ENCODE measurements around the gene NAXD.

NAXD gene

DNA sequence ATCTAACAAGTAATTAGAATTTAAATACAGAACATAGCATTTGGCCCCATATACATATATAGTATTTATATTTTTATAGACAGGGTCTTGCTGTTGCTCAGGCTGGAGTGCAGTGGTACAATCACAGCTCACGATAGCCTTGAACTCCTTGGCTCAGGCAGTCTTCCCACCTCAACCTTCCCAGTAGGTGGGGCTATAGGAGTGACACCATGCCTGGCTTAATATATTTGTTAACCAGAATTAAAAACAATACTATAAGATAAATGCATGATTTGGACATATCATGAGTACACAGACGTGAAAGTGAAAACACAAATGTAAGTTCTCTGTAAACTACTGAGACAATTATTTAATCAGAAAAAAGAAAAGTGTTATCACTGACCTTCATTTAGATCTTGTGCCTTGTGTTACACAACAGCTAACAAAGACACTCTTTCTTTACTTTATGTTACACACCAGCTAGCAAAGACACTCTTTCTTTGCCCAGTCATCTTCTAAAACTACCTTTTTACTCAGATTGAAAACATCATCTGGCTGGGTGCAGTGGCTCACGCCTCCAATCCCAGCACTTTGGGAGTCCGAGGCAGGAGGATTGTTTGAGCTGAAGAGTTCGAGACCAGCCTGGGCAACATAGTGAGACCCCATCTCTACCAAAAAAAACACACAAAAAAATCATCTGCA, 68.0 kb downstream of the NAXD start:
- H3K4me3 ChIP-seq (ENCODE audit: low read length): no peak overlapping the region
- H3K9ac ChIP-seq (ENCODE audit: low read length): no peak overlapping the region
- no peaks in the 10 kb centered on the region for H3K9me3 ChIP-seq (ENCODE audit: control insufficient read depth, low read length)
- no peaks in the 10 kb centered on the region for H3K4me1 ChIP-seq (ENCODE audit: control insufficient read depth, insufficient read depth, low read length)
- no peaks in the 10 kb centered on the region for H3K27me3 ChIP-seq (ENCODE audit: control insufficient read depth, insufficient read depth, low read length)
- peaks cover 6% of the 10 kb centered on the region for H3K36me3 ChIP-seq (ENCODE audit: control insufficient read depth, insufficient read depth, low read length)

DNA sequence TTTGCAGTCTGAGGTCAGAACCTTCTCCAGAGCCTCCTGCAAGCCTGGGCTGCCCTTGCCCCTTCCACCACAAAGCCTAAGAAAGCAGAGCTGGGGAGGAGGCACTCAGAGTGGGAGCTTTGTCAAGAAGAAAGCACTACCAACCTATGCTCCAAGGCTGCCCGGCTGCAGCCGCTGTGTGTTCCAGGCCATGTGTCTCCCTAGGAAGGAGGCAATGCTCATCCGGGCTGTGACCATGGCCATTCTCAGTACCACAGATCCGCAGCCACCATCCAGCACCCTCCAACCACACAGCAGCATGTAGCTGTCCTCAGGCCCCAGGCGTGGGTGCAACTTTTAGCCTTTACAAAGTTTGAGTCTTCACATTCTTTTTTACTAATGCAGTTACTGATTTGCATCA, 68.6 kb downstream of the NAXD start:
- no peak overlapping the region for H3K9ac ChIP-seq (ENCODE audit: low read length)
- H3K4me1 ChIP-seq (ENCODE audit: control insufficient read depth, insufficient read depth, low read length): no peaks in the 10 kb centered on the region
- peaks cover 6% of the 10 kb centered on the region for H3K36me3 ChIP-seq (ENCODE audit: control insufficient read depth, insufficient read depth, low read length)

DNA sequence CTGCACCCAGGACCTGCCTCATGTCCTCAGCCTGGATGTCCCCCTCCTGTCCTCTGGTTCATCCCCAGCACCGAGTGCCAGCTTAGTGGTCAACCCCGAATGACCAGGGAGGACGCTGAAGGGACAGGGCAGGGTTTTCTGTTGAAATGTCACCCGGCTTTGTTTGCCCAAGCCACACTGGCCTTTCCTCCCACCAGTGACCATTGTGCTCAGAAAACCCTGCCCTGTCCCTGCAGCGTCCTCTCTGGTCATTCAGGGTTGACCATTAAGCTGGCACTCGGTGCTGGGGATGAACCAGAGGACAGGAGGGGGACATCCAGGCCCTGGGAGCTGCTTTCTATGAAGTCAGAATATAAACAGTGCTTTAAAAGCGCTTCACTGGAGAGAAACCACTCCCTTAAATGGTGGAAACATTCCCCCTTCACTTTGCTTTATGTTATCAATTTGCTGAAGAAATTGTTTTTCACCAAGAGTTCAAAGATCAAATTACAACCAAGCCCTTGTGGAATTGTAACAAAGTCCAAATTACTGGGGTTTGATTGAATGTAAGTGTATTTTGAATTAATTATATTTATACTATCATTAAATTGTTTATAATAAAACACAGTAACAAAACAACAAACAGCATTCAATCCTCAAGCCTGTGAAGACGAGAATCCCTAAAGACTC, 69.2 kb downstream of the NAXD start:
- no peaks in the 10 kb centered on the region for H3K4me1 ChIP-seq (ENCODE audit: control insufficient read depth, insufficient read depth, low read length)
- H3K9me3 ChIP-seq (ENCODE audit: control insufficient read depth, low read length): no peaks in the 10 kb centered on the region
- H3K27me3 ChIP-seq (ENCODE audit: control insufficient read depth, insufficient read depth, low read length): no peaks in the 10 kb centered on the region
- no peak overlapping the region for H3K9ac ChIP-seq (ENCODE audit: low read length)
- peaks cover 6% of the 10 kb centered on the region for H3K36me3 ChIP-seq (ENCODE audit: control insufficient read depth, insufficient read depth, low read length)
- H3K4me3 ChIP-seq (ENCODE audit: low read length): no peak overlapping the region

More for the DNA sequence above, 68.6 kb downstream of the NAXD start:
- Histone ChIP-seq H3K27me3 (ENCODE audit: control insufficient read depth, insufficient read depth, low read length) (no peaks in the 10 kb centered on the region), H3K9me3 (ENCODE audit: control insufficient read depth, low read length) (no peaks in the 10 kb centered on the region), H3K4me3 (ENCODE audit: low read length) (no peak overlapping the region)

DNA sequence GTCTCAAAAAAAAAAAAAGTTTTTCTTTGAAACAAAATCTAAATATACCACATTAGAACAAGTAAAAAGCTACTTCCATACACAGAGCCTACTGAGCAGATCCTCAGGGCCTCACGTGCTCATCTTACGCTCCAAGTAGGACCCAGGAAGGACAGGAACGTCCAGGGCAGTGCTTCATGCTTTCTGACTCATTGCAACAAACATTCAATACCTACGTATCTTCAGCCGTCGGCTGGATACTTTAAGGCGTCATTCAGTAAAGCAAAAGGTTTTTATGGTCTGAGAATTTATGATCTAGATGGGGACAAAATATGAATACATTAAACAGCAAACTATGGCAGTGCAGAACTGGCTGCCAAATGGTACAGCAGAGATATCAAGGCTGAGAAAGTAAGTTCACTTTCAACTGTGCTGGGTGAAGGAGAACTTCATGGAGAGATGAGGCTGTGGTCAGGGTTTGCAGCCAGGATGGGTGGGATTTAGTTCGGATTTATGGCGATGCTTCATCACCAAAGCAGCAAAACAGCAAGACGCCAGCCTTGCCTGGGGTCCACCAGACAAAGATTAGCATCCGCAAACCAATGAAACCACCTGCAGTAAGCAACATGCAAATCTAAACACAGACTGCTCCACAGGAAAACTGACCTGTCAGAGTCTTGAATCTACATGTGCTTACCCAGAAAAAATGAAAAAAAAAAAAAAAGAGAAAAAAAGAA, 70.1 kb downstream of the NAXD start:
- H3K9me3 ChIP-seq (ENCODE audit: control insufficient read depth, low read length): no peaks in the 10 kb centered on the region
- H3K4me1 ChIP-seq (ENCODE audit: control insufficient read depth, insufficient read depth, low read length): no peaks in the 10 kb centered on the region
- H3K4me3 ChIP-seq (ENCODE audit: low read length): no peak overlapping the region
- no peaks in the 10 kb centered on the region for H3K27me3 ChIP-seq (ENCODE audit: control insufficient read depth, insufficient read depth, low read length)
- no peak overlapping the region for H3K9ac ChIP-seq (ENCODE audit: low read length)
- H3K36me3 ChIP-seq (ENCODE audit: control insufficient read depth, insufficient read depth, low read length): peaks cover 6% of the 10 kb centered on the region

DNA sequence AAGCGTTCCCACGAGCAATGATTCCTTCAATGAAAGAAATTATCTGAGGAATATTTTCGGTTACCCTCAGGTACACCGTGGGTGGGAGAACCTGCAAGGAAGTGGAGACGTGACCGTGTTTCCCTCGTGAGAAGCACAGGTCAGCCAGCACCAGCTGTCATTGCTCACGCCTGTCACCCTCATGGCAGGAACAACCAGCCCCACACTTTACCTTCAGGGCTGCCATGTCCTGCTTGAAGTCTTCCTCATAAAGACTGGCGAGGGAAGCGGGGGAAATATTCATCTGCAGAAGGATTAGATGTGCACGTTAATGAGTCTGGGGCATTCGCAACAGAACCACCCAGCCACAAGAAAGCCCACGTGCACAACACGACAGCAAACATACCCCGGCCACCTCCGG, 72.4 kb downstream of the NAXD start:
- H3K9ac ChIP-seq (ENCODE audit: low read length): no peak overlapping the region
- no peaks in the 10 kb centered on the region for H3K36me3 ChIP-seq (ENCODE audit: control insufficient read depth, insufficient read depth, low read length)
- H3K4me1 ChIP-seq (ENCODE audit: control insufficient read depth, insufficient read depth, low read length): no peaks in the 10 kb centered on the region
- H3K9me3 ChIP-seq (ENCODE audit: control insufficient read depth, low read length): no peaks in the 10 kb centered on the region
- no peak overlapping the region for H3K4me3 ChIP-seq (ENCODE audit: low read length)
- H3K27me3 ChIP-seq (ENCODE audit: control insufficient read depth, insufficient read depth, low read length): no peaks in the 10 kb centered on the region

DNA sequence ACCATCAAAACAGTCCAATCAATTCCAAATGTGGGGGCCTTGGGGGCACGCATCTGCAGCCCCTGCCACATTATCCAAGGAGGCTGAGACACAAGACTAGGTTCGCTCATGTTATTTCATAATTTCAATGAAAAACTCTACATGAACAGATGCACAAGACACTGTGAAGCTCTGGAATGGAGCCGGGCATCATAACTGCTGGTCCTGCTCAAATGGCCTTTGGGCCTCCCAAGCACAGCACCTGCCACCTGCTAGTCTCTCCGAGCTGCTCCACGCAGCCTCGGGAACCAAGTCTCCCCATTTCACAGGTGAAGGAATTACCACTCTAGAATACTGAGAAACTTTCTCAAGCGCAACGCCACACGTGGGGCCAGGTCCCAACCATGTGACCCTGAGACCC, 73.7 kb downstream of the NAXD start:
- no peaks in the 10 kb centered on the region for H3K4me1 ChIP-seq (ENCODE audit: control insufficient read depth, insufficient read depth, low read length)
- no peak overlapping the region for H3K9ac ChIP-seq (ENCODE audit: low read length)
- H3K36me3 ChIP-seq (ENCODE audit: control insufficient read depth, insufficient read depth, low read length): no peaks in the 10 kb centered on the region
- H3K9me3 ChIP-seq (ENCODE audit: control insufficient read depth, low read length): no peaks in the 10 kb centered on the region
- H3K4me3 ChIP-seq (ENCODE audit: low read length): no peak overlapping the region
- no peaks in the 10 kb centered on the region for H3K27me3 ChIP-seq (ENCODE audit: control insufficient read depth, insufficient read depth, low read length)
